AG04449 (cell line): ENCODE measurements around the gene SUGCT.

Experiments
- CTCF ChIA-PET: fragments of 350-600 bp; formaldehyde crosslinking; extraction: SDS; loops from one replicate; lab custom pipeline; 2021; ENCODE audit warnings: antibody characterized with exemption; lab: Yijun Ruan, JAX
- POLR2A ChIA-PET: fragments of 400-600, 350-600 bp; formaldehyde crosslinking; extraction: SDS; loops from one replicate; lab custom pipeline; 2020; ENCODE audit warnings: antibody characterized with exemption, inconsistent platforms; lab: Yijun Ruan, JAX
- DNase-seq: peaks from one replicate; pipeline ENCODE4 v3.0.0-alpha.2; 2010; ENCODE audit warnings: low read depth, low spot score
- H3K4me3 ChIP-seq: 2 replicates; pipeline ENCODE4 v1.5.1; 2011; ENCODE audit warnings: low read depth, mild to moderate bottlenecking, control low read depth, low read length
- CTCF ChIP-seq: IDR thresholded peaks from one replicate; pipeline ENCODE4 v1.5.1; 2011; ENCODE audit warnings: mild to moderate bottlenecking, moderate library complexity, low read length, control low read depth, inconsistent platforms; ENCODE audit not compliant: insufficient read depth; ENCODE audit errors: missing control alignments

SUGCT gene

GRCh38 chr7:40889099-40889498 lies 754.3 kb downstream of the SUGCT start:
- POLR2A ChIA-PET, result no interaction called here
- H3K4me3 ChIP-seq, result no peak overlapping the region
- TF ChIP-seq CTCF, result no peak
- no peak for DNase-seq
- CTCF ChIA-PET, result interaction anchor here (1.2 kb wide), 1 partner anchor 12 kb away, joined by 3 read pairs; no protein-coding TSS in a partner anchor

GRCh38 chr7:40889539-40889938 lies 754.7 kb downstream of the SUGCT start:
- CTCF ChIA-PET, result interaction anchor here (1.2 kb wide), 1 partner anchor 11 kb away, joined by 3 read pairs; no protein-coding TSS in a partner anchor

GRCh38 chr7:40890088-40890692 lies 755.4 kb downstream of the SUGCT start:
- DNase-seq, result no peak
- no peak for TF ChIP-seq CTCF
- ChIA-PET POLR2A (no interaction called here), CTCF (no interaction called here)
- H3K4me3 ChIP-seq, result no peak overlapping the region

More at GRCh38 chr7:40889539-40889938, 754.7 kb downstream of the SUGCT start:
- no peak for DNase-seq
- TF ChIP-seq CTCF, result no peak
- H3K4me3 ChIP-seq, result no peak overlapping the region
- POLR2A ChIA-PET, result no interaction called here

GRCh38 chr7:40891232-40891631 lies 756.4 kb downstream of the SUGCT start:
- no peak overlapping the region for H3K4me3 ChIP-seq
- TF ChIP-seq CTCF, result no peak
- ChIA-PET POLR2A (no interaction called here), CTCF (interaction anchor here (1.6 kb wide), 1 partner anchor 17 kb away, joined by 4 read pairs; no protein-coding TSS in a partner anchor)
- DNase-seq, result no peak

GRCh38 chr7:40899151-40899550 lies 764.3 kb downstream of the SUGCT start:
- DNase-seq, result no peak
- no peak overlapping the region for H3K4me3 ChIP-seq
- no peak for TF ChIP-seq CTCF
- POLR2A ChIA-PET, result no interaction called here
- CTCF ChIA-PET, result no interaction called here

GRCh38 chr7:40899636-40900507 lies 765.1 kb downstream of the SUGCT start:
- ChIA-PET POLR2A (no interaction called here), CTCF (no interaction called here)
- TF ChIP-seq CTCF, result no peak

More at GRCh38 chr7:40899636-40900507, 765.1 kb downstream of the SUGCT start:
- H3K4me3 ChIP-seq, result no peak overlapping the region
- DNase-seq, result no peak
